Activated CD4-positive, alpha-beta T cell treated with anti-CD3 and anti-CD28 coated beads for 24 hours (primary cell): ENCODE data around the gene RAB10.

ENCODE experiments used
- DNase-seq, 2 donors: peaks; one replicate each; pipeline ENCODE4 v3.0.0-alpha.2; 2020; ENCODE audit warnings: low read depth in 2 of 2

RAB10 gene

DNA sequence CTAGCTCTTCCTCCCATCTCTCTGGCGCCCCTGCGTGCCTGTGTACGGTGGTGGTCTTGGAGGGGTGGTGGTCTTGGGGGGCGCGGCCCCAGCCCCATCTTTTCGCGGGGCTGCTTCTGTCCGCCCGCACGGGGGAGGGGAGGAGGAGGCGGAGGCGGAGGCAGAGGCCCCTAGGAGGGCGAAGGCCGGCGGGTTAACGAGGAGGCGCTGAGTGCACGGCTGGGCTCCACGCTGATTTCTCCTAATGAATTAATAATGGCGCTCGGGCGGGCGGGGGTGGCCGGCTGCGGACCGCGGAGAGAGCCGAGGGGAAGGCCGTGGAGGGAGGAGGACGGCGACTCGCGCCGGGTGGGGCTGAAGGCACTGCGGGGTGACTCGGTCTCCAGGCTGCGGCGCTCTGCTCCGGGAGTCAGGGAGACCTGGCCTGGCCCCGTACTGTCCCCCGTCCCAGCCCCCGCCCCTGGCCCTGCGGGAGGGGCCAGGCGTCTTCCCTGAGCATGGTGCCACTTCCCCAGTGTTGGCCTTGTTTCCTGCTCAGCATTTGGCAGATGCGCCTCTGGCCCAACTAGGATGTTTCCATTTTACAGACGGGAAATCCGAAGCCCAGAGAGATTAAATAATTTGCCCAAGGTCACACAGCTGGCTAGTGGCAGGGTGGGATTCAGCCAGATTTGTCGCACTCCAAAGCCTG is 145.0 kb downstream of the RAB10 start:
- DNase-seq = no peak

DNA sequence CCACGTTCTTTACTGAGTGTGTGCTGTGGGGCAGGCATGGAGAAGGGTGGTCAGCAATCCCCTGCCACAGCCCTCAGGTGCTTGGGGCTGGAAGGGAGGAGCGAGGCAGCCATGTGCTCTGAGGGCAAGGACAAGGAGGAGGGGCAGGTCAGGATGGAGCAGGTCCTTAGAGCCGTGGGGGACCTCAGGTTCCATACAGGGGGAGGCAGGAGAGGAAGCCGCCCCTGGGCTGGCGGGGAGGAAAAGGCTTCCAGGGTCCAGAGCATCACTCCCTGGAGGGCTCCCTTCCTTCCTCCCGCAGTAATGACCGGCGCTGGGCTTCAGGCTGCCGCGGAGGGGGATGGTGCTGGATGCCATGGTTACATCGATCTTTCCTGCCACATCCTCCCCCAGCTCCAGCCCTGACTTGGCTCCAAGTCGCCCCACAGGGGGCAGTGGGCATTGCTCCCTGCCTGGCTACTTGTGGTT is 145.6 kb downstream of the RAB10 start:
- DNase-seq = no peak

DNA sequence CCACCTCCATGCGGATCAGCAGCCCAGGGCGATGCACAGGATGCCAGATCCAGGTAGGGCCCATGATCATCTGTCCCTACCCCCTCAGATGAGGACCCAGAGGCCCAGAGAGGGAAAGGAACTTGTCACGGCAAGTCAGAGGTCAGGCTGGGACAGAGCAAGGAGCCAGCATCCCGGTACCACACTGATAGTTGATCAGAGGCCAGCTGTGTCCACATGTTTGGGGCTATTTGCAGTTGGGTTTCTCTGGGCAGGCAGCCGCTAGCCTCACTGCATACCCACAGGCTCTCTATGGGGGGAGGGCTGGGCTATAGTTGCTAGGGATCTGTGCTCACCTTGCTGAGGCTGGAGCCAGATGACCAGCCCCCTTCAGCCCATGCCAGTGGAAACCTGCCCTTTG is 148.6 kb downstream of the RAB10 start:
- DNase-seq = no peak

DNA sequence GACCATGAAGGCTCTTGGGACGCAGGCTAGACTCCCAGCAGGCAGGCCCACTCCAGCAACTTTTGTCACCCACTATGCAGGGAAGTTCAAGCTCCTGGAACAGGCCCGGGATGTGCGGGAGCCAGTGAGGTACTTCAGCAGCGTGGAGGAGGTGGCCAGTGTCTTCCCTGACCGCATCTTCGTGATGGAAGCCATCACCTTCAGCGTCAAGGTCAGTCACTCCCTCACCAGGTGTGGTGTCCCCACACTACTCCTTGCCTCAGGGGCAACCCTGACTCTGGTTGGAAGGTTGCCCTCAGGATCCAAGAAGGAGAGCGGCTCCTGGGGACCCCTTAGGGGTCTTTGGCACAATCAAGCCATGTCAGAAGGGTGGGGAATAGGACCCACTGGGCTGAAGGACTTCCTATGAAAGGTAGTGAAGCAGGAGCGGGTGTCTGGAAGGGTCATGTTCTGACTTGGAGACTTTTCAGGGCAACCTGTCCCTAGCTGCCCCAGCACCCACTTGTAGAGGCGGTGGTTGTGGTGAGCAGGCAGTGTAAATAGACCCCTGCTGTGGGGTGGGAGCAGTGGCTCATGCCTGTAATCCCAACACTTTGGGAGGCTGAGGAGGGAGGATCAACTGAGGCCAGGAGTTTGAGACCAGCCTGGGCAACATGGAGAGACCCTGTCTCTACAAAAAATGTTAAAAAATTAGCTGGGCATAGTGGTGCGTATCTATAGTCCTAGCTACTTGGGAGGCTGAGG is 149.2 kb downstream of the RAB10 start:
- no peak for DNase-seq

DNA sequence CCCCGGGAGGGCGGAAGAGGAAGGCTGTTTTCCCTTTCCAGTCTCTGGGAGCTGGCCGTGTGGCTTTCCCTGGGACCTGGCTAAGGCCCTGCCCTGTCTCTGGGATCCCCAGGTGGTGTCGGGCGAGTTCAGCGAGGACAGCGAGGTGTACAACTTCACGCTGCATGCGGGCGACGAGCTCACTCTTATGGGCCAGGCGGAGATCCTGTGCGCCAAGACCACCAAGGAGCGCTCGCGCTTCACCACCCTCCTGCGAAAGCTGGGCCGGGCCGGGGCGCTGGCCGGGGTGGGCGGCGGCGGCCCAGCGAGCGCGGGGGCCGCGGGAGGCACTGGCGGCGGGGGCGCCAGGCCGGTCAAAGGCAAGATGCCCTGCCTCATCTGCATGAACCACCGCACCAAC is 150.2 kb downstream of the RAB10 start:
- DNase-seq = no peak

DNA sequence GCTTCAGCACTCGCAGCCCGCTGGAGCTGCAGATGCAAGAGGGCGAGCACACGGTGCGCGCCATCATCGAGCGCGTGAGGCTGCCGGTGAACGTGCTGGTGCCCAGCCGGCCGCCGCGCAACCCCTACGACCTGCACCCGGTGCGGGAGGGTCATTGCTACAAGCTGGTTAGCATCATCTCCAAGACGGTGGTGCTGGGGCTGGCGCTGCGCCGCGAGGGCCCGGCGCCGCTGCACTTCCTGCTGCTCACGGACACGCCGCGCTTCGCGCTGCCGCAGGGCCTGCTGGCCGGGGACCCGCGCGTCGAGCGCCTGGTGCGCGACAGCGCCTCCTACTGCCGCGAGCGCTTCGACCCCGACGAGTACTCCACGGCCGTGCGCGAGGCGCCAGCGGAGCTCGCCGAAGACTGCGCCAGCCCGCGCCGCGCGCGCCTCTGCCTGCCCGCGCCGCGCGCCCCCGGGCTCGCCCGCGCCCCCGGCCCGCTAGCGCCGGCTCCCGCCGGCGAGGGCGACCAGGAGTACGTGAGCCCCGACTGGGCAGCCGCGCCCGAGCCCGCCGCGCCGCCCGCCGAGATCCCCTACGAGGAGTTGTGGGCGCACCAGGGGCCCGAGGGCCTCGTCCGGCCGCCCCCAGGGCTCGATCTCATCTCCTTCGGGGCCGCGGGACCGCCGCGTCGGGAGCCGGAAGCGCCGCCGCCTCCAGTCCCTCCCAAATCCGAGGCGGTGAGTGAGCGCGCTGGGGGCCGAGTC is 150.8 kb downstream of the RAB10 start:
- peak; percentile 73 to 77 for DNase-seq

DNA sequence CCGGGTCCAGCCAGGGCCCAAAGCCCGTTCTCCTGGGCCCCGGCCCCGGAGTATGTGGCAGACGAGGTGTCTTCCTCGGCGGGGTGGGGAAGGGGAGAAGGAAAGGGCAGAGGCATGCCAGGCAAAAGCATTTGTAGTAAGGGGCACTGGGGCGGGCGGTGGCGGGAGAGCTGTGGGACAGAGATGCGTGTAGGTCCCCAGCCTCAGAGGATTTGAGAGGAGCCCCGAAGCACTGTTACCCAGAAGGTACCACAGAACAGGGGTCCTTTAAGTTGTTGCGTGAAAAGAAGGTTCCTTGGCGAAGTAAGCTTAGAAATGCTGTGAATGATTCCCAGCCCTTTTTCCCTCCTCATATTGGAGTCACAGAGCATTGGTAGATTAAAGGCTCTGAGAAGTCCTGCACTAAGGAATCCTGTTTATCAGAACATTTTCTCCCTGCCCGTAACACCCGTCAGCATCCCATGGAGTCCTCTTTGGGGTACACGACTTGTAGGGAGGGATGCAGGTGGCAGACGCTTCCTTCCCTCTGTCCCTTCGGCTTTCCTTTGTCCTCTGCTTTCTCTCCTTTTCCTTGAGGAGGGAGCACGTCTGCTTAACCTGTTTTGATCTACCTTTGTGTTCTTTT is 151.5 kb downstream of the RAB10 start:
- DNase-seq = no peak

DNA sequence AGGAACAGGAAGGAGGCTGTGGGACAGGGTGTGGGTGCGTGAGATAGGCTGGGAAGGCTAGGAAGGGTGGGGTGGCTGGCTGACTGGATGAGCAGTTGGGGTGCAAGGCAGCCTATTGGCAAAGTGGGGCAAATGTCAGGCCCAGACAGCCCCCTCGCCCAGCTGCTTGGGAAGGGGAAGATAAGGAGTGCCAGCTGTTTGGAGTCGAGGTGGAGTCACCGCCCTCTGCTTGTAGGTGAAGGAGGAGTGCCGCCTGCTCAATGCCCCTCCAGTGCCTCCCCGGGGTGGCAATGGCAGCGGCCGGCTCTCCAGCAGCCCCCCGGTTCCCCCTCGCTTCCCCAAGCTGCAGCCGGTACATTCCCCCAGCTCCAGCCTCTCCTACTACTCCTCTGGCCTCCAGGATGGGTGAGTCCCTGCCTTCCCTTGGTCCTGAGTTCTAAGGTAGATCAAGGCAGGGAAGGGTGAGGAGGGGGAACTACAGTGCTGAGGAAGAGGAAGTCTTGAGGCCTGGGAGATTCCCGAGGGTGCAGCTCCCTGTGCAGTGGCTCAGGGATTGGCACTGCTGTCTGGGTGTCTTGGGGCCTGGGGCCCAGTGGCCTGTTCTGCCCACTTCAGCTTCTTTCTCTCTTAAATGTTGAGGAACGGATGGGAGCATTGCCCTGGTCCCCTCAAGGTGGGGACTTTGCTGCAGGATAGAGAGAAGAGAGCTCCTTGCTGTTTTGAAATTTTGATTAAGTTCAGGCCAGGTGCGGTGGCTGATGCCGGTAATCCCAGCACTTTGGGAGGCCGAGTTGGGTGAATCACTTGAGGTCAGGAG is 152.3 kb downstream of the RAB10 start:
- DNase-seq = no peak
